Fibroblast of upper back skin (primary cell): ENCODE measurements around the gene PXDC1.
A peak's percentile ranks its signal among the peaks of the same experiment; 100 is the strongest.
"Not testable (repeated sequence)": the region's sequence is repeated elsewhere in the genome, so short reads cannot be mapped to it uniquely, and the experiment has no call there.

Experiments
- DNase-seq: peaks from one replicate; pipeline ENCODE4 v3.0.0-alpha.2; 2013

PXDC1 gene

DNA sequence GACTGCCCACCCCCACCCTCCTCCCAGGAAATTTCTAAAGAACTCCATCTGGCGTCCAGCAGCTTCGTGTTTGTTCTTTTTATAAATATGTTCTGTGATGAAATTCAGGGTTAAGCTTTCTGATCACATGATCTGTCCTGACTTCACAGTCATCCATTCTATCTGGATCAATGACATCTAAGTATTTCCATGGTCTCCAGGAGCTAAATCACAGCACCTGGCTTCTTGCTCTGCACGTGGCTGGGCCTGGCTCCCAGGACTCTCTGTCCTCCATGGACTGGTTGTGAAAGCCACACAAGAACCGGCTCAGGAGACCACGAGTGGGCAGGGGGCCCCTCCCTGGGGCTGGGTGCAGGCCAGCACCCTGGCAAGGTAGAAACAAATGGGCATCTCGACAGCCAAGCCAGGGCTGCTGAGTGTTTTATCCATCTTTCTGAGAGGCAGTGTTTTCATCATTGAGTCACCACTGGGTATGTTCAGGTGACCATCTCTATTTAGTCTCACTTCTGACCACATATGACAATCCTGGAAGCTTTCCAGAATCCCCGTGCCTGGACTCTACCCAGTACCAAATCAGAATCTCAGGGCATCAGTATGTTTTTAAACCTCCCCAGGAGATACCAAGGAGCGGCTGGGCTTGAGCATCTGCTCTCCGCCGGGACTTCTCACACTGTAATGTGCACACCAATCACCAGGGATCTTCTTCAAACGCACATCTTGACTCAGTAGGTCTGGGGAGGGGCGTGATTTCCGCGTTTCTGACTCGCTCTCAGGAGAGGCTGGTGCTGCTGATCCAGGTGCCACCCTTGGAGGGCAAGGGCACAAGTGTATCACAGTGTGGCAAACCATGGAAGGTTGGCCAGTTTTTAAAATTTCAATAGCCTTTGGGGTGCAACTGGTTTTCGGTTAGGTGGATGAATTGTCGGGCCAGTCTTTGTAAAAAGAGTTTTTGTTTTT lies 31.6 kb upstream of the PXDC1 start:
- DNase-seq, result no peak

DNA sequence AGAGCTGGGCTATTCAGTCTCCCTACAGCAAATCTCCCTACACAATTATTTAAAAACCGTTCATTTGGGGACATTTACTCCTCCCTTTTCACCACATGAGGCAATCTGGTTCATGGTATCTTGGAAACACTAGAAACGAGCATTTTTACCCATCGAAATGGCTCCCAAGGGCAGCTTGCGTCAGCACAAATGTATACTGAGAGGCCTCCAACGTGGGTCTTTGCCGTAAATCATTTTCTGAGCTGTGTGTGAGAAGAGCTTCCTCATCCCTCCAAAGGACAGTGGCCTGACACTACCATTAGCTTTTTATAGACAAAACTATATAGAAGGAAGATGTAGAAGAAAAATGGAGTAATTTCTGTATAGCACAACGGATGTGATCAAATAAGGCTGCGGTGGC lies 30.0 kb upstream of the PXDC1 start:
- DNase-seq, result no peak

DNA sequence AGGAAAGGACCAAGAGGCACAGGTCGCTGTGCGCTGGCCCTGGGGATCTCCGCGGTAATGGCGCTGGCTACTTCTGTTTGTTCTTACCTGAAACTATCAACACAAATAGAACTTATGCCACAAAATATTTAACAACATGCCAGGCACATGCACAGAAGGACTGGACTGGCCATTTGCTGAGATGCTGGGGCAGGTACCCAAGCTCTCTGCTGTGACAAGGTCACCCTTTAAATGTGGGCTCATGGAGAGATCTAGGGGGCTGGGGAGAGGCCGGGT lies 28.0 kb upstream of the PXDC1 start:
- no peak for DNase-seq

DNA sequence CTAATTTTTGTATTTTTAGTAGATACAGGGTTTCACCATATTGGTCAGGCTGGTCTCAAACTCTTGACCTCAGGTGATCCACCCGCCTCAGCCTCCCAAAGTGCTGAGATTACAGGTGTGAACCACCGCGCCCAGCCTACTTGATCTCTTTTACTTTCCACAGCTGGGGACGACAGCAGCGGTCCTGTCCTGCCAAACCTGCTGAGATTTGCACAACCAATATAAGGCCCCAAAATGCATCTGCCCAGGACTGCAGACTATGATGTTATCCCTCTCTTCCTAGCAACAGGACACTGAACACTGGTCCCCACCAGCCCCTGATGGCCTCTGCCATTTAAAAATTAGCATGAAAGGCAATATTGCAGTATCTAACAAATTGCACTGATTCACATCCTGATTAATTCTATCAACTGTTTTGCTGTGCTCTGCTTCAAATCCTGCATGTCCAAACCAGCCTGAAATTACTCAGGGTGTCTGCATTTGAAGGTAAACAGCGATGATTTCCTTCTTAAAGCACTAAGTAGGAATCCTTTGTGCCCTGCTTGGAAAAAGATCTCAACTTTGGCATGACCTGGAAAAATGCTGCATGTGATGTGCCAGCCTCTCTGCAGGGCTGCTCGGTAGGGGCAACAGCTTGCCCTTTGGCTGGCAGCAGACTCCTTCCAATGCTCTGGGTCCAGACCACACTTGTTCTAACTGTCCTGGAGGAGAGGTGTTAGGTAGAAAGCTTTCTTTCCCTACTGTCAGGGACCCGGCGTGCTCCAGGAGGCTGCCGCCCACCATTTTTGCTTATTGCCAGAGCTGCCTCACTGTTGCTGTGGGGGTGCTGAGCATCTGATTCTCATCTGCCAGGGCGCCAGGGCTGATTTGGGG lies 27.4 kb upstream of the PXDC1 start:
- DNase-seq, result no peak

DNA sequence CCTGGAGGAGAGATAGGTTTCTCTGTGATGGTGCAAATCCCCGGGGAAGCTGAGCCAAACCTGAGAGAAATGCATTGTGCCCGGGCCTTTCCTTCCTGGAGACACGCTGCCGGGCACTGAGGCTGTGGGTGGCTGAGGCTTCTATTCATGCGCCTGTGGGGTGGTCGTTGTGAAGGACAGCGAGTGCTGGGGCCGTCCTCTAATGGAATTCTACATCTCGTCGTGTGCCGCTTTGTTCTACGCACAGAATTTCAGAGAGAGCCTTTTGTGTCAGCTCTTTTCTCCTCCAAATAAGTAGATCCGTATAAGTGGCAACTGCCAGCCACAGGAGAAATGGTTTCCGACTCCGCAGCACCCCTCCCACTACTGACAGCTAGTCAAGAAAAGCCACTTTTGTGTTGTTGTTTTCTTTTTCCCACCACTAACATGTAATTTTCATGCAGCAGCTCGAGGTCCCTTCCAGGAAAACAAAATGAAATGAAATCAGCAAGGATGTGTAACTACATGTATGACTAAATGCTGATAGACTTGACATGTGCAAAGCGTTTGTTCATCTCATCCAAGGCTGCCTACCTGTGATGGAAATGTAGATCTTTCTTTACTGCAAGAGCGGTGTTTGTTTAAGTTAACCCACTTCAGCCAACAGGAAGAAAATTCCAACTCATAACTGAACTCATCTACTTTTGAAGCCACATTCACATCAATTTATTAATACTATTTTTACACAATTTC lies 26.4 kb upstream of the PXDC1 start:
- no peak for DNase-seq

DNA sequence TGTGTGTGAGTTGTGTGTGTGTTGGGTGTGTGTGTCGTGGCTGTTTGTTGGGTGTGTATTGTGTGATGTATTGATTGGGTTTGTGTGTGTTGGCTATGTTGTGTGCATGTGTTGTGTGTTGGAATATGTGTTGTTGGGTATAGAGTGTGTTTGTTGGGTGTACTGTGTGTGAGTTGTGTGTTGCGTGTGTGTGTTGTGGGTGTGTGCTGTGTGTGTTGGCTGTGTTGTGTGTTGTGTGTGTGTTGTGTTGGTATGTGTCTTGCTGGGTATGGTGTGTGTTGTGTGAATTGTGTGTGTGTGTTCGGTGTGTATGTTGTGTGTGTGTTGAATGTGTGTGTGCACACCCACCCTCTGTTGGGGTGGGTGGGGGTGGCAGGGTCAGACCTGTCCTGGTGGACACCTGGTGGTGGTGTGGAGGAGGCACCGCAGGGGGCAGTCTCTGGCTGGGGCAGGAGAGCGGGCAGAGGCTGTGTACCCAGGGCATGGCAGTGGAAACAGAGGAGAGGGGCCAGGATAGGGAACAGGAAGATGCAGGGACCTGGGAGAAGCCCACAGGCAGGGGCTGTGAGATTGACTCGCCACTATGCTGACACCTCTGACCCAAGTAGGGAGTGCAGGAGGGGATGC lies 25.5 kb upstream of the PXDC1 start:
- DNase-seq, result no peak

DNA sequence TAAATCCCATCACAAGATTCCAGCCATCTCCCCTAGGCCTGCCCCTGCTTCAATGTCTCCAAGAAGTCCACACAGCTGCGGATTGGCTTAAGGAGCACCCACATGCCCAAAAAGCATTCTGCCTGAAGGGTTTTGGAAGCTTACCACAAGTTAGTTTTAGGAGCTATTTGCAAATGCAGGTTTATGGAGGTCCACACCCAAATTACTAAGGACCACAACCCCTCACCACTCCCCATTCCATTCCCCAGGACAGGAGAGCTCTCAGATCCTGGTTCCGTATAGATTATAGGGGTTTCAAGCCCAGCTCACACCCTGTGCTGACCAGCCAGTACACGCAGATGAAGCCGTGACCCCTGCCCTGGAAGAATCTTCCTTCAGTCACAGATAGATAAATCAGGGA lies 24.3 kb upstream of the PXDC1 start:
- DNase-seq, result no peak

DNA sequence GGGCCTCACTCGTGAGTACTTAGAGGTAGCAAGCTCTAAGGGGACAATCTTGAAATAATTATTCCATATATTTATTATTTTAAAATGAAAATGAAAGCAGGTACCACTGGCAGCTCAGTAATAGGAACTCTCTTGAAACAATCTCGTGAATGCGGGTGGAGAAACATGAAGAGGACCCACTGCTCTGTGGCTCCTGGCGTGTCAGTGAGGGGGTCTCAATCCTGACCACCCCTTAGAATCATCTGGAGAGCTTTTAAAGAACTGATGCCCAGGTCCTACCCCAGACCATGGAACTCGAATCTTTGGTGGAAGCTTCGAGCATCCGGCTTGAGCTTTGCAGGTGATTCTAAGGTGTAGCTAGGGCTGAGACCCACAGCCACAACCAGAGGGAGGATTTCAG lies 23.9 kb upstream of the PXDC1 start:
- DNase-seq, result no peak

DNA sequence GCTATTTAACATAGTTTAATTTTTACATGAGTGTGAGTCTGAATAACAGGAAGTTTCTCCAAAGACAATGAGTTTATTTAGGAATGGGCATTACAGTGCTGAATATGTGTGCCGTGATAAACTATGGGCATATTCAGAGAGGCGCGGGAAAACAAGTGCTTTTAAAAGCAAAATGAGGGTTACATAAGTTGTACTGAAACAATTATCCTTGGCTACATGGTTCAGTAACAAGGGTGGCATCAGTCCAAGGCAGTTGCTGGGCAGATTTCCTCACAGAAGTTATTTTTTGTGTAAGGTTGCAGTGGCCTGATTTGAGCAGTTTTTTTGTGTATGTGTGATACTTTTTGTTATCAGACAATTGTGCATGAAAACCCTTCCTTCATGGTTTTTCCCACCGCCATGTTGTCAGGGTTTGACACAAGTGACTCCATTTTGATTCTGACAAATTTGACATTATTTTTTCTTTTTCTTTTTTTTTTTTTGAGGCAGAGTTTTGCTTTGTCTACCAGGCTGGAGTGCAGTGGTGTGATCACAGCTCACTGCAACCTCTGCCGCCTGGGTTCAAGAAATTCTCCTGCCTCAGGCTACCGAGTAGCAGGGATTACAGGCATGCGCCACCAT lies 22.3 kb upstream of the PXDC1 start:
- no peak for DNase-seq

DNA sequence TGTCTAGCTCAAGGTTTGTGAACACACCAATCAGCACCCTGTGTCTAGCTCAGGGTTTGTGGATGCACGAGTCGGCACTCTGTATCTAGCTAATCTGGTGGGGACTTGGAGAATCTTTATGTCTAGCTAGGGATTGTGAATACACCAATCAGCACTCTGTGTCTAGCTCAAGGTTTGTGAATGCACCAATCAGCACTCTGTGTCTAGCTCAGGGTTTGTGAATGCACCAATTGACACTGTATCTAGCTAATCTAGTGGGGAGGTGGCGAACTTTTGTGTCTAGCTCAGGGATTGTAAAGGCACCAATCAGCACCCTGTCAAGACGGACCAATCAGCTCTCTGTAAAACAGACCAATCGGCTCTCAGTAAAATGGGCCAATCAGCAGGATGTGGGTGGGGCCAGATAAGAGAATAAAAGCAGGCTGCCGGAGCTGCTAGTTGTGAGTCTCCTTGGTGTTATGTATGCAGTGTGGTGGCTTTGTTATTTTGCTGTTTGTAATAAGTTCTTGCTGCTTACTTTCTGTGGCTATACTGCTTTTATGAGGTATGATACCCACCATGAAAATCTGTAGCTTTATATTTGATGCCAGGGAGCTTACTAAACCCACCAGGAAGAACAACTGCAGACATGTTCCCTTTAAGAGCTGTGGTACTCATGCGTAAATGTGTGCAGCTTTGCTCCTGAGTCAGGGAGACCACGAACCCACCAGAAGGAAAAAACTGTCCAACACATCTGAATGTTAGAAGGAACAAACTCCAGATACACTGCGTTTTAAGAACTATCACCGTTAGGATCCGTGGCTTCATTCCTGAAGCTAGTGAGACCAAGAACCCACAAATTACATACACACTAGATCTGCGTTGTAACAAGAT lies 20.9 kb upstream of the PXDC1 start:
- not testable (repeated sequence) for DNase-seq

DNA sequence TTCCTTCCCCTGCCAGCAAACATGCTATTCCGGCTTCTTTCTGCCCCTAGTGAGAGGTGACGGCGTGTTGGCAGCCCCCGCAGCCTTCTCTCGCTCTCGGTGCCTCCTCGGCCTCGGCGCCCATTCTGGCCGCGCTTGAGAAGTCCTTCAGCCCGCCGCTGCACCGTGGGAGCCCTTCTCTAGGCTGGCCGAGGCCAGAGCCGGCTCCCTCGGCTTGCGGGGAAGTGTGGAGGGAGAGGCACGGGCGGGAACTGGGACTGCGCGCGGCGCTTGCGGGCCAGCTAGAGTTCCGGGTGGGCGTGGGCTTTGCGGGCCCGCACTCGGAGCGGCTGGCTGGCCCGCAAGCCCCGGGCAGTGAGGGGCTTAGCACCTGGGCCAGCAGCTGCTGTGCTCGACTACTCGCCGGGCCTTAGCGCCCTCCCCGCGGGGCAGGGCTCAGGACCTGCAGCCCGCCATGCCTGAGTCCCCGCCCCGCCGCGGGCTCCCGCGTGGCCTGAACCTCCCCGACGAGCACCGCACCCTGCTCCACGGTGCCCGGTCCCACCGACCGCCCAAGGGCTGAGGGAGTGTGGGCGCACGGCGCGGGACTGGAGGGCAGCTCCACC lies 20.0 kb upstream of the PXDC1 start:
- DNase-seq, result no peak

DNA sequence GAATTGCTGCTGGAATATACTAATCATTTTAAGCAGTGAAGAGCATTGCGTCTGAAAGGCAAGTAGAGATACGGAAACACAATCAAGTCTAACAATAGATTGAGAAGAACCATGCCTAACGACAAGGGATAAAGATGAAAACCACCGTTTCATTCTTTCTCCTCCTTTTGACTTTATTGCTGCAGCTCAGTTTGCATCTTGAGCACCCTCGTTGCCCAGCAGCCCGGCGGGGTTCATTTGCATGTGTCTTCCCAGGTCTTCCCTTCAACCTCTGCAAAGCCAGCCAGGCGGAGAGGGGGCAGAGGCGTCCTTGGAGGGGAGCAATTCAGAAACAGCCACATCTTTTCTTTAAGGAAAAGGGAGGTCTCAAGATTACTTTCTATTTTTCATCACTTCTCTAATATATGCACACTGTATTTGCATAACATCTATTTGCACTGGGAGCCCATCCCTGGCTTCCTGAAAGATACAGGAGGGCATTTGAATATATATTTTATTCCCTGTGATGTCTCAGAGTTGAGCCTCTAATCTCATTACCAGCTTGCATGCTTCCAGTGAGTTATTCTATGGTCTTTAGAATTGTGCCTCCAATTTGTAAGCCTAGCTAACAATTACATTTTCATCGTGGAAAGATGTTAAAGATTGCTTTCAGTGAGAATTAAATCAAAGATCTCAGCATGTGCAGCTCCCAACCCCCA lies 18.7 kb upstream of the PXDC1 start:
- no peak for DNase-seq

DNA sequence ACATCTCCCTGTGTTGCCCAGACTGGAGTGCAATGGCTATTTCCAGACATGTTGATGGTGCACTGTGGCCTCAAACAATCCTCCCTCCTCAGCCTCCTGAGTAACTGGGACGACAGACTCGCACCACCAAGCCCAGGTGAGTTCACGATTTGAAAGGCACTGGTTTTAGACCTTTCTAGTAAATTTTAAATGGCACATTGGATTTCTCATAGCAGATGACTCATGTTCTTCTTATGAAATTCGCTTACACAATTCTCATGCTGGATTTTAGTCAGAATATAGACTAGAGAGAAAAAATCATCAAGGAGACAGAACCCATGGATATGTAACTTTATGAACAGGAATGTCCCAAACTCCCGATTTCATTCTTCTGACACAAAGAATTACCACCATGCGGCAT lies 18.1 kb upstream of the PXDC1 start:
- peak; percentile 51 for DNase-seq

DNA sequence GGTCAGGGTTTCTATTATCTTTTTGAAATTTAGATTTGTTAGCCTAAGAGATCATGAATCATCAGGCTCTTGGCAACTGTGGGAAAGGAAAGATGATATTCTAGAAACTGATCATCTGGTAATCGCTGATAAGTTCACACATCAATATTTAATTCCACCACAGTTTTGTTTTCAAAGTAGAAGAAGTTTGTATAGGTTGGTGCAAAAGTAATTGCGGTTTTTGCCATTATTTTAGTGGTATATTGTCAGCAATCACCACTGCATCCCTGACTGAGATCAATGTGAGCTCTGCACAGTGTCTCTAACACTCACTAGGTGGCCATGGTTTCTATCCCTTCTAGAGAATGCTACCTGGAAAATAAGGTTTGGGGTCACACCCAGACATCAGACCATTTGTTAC lies 17.0 kb upstream of the PXDC1 start:
- DNase-seq, result no peak

DNA sequence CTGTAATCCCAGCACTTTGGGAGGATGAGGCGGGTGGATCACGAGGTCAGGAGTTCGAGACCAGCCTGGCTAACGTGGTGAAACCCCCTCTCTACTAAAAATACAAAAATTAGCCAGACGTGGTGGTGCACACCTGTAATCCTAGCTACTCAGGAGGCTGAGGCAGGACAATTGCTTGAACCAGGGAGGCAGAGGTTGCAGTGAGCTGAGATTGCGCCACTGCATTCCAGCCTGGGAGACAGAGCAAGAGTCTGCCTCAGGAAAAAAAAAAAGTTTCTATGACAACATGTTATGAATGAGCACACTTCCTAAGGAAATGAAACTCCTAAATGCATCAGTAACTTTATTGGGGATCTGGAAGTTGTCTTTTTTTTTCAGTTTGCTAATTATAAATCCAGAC lies 16.0 kb upstream of the PXDC1 start:
- not testable (repeated sequence) for DNase-seq

DNA sequence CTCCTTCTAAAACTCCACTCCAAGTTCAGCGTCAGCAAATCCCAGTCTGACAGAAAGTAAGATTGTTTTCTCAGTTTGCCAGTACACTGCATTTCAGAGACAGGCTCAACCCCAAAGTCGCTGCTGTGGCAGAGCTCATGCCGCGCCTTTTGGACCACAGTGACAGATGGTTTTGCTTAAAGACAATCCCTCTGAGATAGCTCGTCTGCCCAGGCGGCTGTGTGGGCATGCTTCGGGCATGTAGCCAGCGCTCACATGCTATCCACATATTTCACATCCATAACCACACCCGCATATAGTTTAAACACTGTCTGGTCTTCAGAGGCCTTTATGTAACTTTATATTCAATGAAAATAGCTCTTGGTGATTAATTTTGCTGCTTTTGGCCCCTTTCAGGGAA lies 14.7 kb upstream of the PXDC1 start:
- DNase-seq, result peak; percentile 72

DNA sequence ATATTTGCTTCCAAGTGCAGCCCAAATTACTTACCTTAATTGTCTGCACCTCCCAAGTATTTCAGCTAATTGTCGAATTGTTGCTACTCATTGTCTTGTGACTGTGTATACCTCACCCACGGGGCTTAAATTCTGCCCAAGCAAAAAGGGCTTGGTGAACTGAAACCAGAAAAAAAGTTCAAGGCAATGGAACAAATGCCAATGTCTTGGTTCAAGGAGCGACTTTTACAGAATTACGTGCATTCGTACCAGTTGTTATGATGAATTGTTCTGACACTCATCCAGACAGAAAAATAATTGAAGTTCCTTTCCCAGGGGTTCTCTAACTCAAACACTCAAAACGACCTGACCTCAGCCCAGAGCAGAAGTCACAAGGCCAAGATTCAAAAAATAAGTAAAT lies 13.9 kb upstream of the PXDC1 start:
- DNase-seq, result no peak

DNA sequence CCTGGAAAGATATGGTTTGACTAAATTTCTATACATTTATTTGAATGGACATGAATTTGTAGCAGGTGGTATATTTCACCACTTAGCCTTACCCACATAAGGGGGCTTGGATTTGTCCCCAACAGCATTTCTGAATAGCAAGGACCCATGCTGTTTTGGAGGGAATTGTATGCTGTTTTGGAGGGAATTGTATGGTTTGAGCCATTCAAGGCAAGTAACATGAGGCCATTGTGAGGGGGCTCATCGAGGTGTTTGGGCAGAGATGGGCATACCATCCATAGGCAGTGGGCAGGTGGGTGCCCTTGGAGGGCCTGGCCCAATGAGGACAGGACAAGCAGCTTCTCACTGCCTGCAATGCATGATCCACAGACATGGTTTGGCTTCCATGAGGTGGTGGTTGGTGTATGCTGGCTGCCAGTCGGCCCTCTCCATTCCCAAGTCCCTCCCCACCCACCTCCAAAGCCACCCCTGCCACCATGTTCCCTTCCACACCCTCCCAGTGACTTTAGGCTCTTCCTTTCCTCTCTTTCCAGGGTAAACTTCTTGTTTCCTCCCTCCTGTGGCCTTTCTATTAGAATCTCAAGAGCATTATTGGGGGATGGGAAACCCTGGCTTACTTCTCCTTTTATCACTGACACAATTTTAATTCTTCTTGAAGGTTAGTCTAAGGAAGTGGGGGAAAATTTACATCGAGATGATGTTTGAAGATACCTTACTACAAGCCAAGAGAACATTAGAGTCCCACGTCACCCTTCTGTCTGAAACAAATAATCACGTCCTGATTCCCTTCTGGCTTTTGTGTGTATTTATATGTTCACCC lies 13.2 kb upstream of the PXDC1 start:
- DNase-seq, result no peak

DNA sequence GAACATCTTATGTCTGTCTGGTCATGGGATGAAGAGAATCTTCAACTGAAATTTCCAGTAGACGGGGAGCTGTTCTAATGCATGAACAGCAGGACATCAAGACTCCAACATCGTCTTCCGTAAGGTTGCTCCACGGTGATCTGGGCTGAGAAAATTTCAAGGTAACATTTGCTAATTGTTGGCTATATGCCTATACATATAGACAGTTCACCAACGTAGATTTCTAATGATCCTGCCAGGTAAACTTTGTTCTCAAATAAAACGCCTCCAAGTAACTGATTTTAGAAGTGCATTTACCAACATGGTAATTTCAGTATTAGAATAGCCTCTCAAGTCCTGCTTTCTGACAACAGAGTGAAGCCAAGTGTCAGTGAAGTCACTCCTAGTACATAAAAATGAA lies 11.3 kb upstream of the PXDC1 start:
- no peak for DNase-seq

DNA sequence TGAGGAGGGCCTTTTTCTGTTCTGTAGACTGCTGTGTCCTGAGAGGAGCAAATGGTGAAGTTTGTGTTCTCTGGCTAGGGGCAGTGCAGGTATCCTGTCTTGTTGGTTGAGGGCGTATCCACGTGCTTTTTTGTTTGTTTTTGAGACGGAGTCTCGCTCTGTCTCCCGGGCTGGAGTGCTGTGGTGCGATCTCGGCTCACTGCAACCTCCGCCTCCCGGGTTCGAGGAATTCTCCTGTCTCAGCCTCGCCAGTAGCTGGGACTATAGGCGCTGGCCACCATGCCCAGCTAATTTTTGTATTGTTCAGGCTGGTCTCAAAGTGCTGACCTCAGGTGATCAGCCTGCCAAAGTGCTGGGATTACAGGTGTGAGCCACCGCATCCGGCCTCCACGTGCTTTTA lies 10.8 kb upstream of the PXDC1 start:
- no peak for DNase-seq
